ENCODE measurements around the gene KCNAB1.
"Not testable (repeated sequence)": the region's sequence is repeated elsewhere in the genome, so short reads cannot be mapped to it uniquely, and the experiment has no call there.

Gene KCNAB1

GRCh38 chr3:156558389-156558788 lies 438.0 kb downstream of the KCNAB1 start:
- Histone ChIP-seq H3K36me3 (ENCODE audit: low read length) (peaks cover 3% of the 10 kb centered on the region; the same call in 1 of the 2 replicates), H2AFZ (ENCODE audit: low read depth, low read length, severe bottlenecking) (no peak overlapping the region), H3F3A (ENCODE audit: insufficient read depth) (no peaks in the 10 kb centered on the region), H3K79me2 (ENCODE audit: insufficient read depth, low read length) (peaks cover 15% of the 10 kb centered on the region), H3K4me2 (ENCODE audit: low read depth, low read length, poor library complexity, severe bottlenecking) (no peak overlapping the region), H4K20me1 (ENCODE audit: low read depth, low read length) (no peaks in the 10 kb centered on the region; the same call in 1 of the 2 replicates), H3K9me2 (replicated peaks; ENCODE audit: insufficient read depth, low read length) (no peaks in the 10 kb centered on the region), H3K4me3 (ENCODE audit: insufficient read depth, low read length, poor library complexity, severe bottlenecking) (no peak overlapping the region), H3K27ac (ENCODE audit: low read depth, low read length) (no peak overlapping the region), H3K9ac (ENCODE audit: low read length) (no peak overlapping the region), H3K27me3 (ENCODE audit: low read length) (no peaks in the 10 kb centered on the region), H3K9me3 (ENCODE audit: insufficient read depth, low read length) (no peaks in the 10 kb centered on the region)
- no peak for TF ChIP-seq CTCF (IDR thresholded peaks at IDR 0.05; ENCODE audit: insufficient read depth, low read length, poor library complexity, severe bottlenecking)

GRCh38 chr3:156559321-156559720 lies 438.9 kb downstream of the KCNAB1 start:
- Histone ChIP-seq H3F3A (ENCODE audit: insufficient read depth) (no peaks in the 10 kb centered on the region), H4K20me1 (ENCODE audit: low read depth, low read length) (no peaks in the 10 kb centered on the region), H3K4me3 (ENCODE audit: insufficient read depth, low read length, poor library complexity, severe bottlenecking) (no peak overlapping the region), H3K79me2 (ENCODE audit: insufficient read depth, low read length) (peaks cover 6% of the 10 kb centered on the region), H3K36me3 (ENCODE audit: low read length) (no peaks in the 10 kb centered on the region), H3K27ac (ENCODE audit: low read depth, low read length) (no peak overlapping the region), H2AFZ (ENCODE audit: low read depth, low read length, severe bottlenecking) (no peak overlapping the region), H3K9me3 (ENCODE audit: insufficient read depth, low read length) (no peaks in the 10 kb centered on the region), H3K27me3 (ENCODE audit: low read length) (no peaks in the 10 kb centered on the region), H3K9me2 (replicated peaks; ENCODE audit: insufficient read depth, low read length) (no peaks in the 10 kb centered on the region), H3K4me2 (ENCODE audit: low read depth, low read length, poor library complexity, severe bottlenecking) (no peak overlapping the region), H3K9ac (ENCODE audit: low read length) (no peak overlapping the region)
- TF ChIP-seq EZH2phosphoT487 (conservative IDR thresholded peaks at IDR 0.05; ENCODE audit: low read length) (no peak), CTCF (IDR thresholded peaks at IDR 0.05; ENCODE audit: insufficient read depth, low read length, poor library complexity, severe bottlenecking) (no peak)

- no peaks in the 10 kb centered on the region for H3K9me2 ChIP-seq (replicated peaks; ENCODE audit: insufficient read depth, low read length)
- TF ChIP-seq CTCF (IDR thresholded peaks at IDR 0.05; ENCODE audit: insufficient read depth, low read length, poor library complexity, severe bottlenecking), result no peak
- no peak for TF ChIP-seq EZH2phosphoT487 (conservative IDR thresholded peaks at IDR 0.05; ENCODE audit: low read length)
- H3F3A ChIP-seq (ENCODE audit: insufficient read depth), result no peaks in the 10 kb centered on the region
- no peaks in the 10 kb centered on the region for H3K27me3 ChIP-seq (ENCODE audit: low read length)
- H3K27ac ChIP-seq (ENCODE audit: low read depth, low read length), result no peak overlapping the region
- H3K9ac ChIP-seq (ENCODE audit: low read length), result no peak overlapping the region
- H2AFZ ChIP-seq (ENCODE audit: low read depth, low read length, severe bottlenecking), result no peak overlapping the region
- no peaks in the 10 kb centered on the region for H3K36me3 ChIP-seq (ENCODE audit: low read length)
- H3K9me3 ChIP-seq (ENCODE audit: insufficient read depth, low read length), result no peaks in the 10 kb centered on the region
- H3K4me3 ChIP-seq (ENCODE audit: insufficient read depth, low read length, poor library complexity, severe bottlenecking), result no peak overlapping the region
- H4K20me1 ChIP-seq (ENCODE audit: low read depth, low read length), result no peaks in the 10 kb centered on the region
- H3K4me2 ChIP-seq (ENCODE audit: low read depth, low read length, poor library complexity, severe bottlenecking), result no peak overlapping the region
- no peaks in the 10 kb centered on the region for H3K79me2 ChIP-seq (ENCODE audit: insufficient read depth, low read length)
Observed at GRCh38 chr3:156561533-156561932, 441.2 kb downstream of the KCNAB1 start.

- not testable (repeated sequence) for H3K9ac ChIP-seq (ENCODE audit: low read length); H3K36me3 ChIP-seq (ENCODE audit: low read length); H3K79me2 ChIP-seq (ENCODE audit: insufficient read depth, low read length); H3K27ac ChIP-seq (ENCODE audit: low read depth, low read length); H3K4me2 ChIP-seq (ENCODE audit: low read depth, low read length, poor library complexity, severe bottlenecking); H3K9me3 ChIP-seq (ENCODE audit: insufficient read depth, low read length); H3K27me3 ChIP-seq (ENCODE audit: low read length); H3F3A ChIP-seq (ENCODE audit: insufficient read depth); H3K9me2 ChIP-seq (replicated peaks; ENCODE audit: insufficient read depth, low read length); H2AFZ ChIP-seq (ENCODE audit: low read depth, low read length, severe bottlenecking); H3K4me3 ChIP-seq (ENCODE audit: insufficient read depth, low read length, poor library complexity, severe bottlenecking); H4K20me1 ChIP-seq (ENCODE audit: low read depth, low read length)
Observed at GRCh38 chr3:156562486-156562885, 442.1 kb downstream of the KCNAB1 start.
